GM19468 (cell line): ENCODE measurements around the gene PIK3R5.

Source experiments
- ATAC-seq: cut with Tn5 transposase; IDR thresholded peaks from one replicate; pipeline ENCODE4 v1.9.1; 2021; ENCODE audit warnings: mild to moderate bottlenecking, moderate library complexity, moderate number of reproducible peaks; ENCODE audit not compliant: unreplicated experiment; ENCODE audit errors: extremely low read depth

PIK3R5 gene

DNA sequence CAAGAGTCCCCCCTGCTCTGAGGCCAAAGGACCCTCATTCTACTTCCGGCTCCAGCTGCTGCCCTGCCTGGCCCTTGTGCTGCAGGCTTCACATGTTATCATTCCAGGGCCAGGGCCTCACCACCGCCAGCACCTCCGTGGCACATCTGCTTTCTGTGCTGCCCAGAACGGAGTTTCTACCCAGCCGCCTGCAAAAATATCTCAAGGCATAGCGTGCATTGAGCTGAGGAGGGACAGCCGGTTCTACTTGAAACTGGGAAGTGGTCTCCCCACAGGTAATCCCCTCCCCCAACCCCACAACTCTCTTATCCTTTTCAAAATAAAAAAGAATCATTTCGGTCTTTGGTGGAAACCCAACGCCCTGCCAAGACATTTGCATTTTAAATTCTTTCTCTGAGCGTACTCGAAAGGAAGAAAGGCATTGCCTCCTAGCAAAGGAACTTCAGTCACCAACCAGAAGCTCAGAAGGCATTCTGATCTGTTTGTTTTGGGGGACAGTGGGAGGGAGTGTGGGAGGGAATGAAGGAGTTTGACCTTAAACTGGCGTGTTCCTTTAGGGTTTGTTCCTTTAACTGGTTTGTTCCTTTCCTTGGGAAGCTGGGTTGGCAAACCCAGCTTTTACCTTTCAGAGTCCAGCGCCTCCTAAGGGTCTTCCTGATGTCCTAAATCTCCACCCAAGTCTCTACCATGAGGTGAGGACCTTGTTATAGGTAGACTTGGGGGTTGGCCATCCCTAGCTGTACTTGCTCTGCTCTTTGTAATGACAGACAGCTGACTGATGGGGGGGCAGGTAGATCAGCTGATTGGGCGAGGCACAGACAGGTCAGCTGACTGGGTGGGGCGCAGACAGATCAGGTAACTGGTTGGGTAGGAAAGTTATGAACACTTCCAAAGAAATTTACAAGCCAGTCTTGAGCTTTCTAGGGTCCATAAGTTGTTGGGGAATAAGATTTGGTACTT is 64.6 kb downstream of the PIK3R5 start:
- no peak for ATAC-seq

GRCh38 chr17:8900207-8900606 is 65.3 kb downstream of the PIK3R5 start:
- no peak for ATAC-seq

- no peak for ATAC-seq
These were observed 66.9 kb downstream of the PIK3R5 start for GRCh38 chr17:8898636-8899035.

- ATAC-seq = no peak
These were observed 67.4 kb downstream of the PIK3R5 start for GRCh38 chr17:8898126-8898525.

- ATAC-seq = no peak
These were observed 68.6 kb downstream of the PIK3R5 start for GRCh38 chr17:8896641-8897635.

DNA sequence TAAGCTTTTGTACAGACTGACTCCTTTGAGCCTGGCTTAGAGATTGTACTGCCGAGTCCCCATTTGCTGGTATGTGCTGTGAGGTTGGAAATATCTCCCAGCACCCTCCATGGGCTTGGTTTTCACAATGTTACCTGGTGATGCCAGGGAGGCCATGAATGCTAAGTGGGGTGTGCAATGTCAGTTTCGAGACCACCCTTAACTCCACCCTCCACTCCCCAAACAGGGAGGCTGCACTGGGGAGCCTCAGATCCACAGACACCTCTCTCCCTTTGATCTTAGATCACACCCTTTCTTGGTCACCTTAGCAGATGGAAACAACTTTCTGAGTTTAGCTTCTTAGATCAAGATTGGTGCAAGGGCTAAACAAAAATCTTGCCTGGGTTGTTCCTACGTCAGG is 69.4 kb downstream of the PIK3R5 start:
- no peak for ATAC-seq

DNA sequence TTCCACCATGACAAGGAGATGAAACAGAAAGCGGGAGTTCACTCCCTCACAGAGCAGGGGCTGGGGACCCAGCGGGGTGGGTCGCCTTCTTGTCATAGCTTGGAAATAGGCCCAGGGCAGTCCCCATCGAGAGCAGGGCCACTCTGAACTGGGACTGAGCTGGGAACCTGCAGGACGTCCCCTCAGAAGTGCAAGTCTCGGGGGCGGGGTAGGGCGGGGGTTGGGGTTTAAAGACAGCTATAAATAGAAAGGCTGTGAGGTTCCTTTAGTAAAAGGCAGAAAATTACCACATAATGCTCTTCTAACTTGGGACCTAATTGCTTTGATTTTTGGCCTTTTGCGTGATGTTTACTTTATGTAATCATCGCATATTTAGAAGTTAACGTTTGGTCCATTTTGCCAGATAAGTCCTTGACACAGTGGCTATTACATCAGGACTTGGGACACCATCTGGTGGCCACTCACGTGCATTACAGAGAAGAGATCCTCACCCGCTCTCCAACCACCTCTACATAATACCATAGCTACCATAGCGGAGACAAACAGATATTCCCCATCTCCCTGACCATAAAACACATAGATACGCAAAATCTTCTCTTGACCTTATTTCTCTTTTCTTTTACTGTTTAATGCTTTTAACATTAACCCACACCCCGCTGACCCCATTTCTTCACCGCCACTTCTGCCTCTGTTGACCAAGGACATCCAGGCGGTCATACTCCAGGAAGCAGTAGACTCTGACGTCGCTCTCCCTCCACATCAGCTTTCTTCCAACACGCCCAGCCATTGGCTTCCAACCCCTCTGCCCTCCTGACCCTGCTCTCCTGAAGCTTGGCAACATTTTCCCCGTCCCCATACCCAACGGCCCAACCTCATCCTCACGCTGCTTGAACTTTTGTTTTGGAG is 70.6 kb downstream of the PIK3R5 start:
- no peak for ATAC-seq

DNA sequence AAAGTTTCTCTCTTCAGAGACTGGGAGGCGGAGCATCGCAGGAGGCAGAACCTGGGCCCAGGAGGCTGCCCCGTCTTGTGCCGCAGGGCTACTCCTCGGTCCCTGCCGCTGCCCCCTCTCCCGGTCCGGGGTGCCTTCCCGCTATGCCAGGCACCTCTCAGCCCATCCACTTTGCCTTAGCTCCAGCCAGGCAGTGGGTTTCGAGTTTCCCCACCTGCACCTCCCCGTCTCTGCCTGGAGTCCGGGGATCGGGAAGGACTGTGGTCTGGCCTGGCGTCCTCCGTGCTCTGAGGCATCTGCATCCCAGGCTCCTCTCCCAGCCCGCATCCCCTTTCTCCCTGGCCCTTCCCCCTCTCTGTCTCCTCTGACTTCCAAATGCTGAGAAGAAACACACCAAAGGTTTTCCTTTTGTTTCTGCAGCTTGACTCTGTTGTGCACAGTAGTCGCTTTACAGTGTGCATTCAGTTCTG is 71.3 kb downstream of the PIK3R5 start:
- no peak for ATAC-seq

DNA sequence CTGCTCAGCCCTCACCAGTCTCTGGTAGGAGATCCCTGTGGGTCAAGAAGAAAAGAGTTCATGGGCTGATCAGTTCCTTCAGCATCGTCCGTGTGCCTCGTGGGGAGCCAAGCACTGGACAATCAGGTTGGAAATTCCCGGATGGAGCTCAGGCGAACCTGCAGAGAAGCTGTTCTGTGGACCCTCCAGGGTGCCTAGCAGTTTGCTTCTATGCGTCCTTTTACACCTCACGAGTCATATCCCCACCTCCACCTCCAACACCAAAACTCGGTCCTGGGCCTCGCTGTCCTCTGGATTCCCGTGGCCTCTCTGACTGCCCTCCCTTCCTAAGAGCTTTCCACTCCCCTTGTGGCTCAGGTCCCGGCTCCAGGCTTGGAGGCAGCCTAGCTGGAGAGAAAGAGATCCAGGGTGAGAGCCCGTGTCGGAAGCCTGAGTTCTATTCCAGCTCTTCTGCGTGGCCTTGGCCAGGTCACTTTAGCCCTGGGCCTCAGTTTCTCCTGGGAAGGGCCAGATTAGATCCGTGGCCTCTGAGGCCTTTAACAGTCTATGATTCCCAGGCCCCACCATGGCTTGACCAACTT is 71.8 kb downstream of the PIK3R5 start:
- ATAC-seq = no peak

- no peak for ATAC-seq
These were observed 72.4 kb downstream of the PIK3R5 start for GRCh38 chr17:8893059-8893458.

DNA sequence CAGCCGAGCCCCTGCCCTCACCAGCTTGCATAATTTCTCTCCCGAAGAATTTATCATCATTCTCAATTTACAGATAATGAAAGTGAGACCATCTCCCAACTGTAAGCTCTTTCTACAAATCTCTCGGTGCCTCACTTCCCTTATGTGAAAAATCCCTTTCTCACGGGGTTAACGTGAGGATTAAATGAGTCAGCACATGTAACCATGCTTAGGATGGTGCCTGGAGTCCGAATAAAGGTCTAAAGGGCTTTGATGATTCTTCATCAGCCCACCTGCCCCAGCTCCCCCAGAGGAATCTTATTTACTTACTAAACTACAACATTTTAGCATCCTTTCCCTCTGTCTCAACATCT is 73.2 kb downstream of the PIK3R5 start:
- ATAC-seq = no peak

DNA sequence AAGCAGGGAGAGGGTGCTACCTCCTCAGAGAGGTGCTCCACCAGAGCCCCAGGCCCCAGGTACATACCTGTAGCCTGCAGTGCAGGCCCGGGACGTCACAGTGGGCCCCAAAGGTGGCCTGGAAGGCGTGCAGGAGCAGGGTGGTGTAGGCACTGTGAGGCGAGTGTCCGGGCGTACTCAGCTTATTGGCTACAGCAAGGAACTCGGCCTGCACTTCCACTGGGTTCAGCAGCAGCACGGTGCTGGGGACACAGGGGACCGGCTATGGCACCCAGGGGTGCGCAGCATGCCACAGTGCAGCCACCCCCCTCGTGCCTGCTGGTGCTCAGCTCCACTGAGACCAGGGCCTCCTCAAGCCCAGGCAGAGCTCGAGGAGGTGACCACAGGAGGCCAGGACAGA is 74.8 kb downstream of the PIK3R5 start:
- no peak for ATAC-seq

DNA sequence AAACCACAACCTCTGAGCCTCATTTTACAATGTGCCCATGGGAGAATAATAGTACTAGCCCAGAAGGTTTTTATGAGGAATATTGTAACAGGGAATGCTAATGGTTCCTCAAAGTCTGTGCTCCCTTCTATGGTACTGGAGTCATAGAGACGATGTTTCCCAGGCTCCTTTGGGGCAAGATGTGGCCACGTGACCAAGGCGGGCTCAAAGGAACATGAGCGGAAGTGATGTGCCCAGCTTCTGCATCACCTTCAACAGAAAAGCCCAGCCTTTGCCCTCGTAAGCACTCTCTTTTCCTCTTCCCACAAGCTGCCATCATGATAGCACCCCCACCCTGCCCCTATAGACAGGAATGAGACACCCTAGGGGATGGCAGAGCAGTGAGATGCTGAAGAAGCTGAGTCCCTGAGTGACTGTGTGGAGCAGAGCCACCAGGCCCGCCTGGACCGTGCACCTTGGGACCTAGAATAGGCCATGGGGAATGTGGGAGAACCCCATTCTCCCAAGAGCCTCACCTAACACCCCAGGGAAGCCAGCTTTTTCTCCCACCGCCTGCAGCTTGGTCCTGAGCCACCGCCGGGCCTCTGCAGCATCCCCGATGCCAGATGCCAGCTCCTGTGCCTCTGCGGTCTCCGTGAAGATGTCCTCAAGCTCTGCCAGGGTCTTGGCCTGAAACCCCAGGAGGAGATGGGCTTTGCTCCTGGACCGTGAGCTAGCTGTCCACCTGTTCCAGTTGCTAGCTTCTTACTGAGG is 75.9 kb downstream of the PIK3R5 start:
- ATAC-seq = no peak

DNA sequence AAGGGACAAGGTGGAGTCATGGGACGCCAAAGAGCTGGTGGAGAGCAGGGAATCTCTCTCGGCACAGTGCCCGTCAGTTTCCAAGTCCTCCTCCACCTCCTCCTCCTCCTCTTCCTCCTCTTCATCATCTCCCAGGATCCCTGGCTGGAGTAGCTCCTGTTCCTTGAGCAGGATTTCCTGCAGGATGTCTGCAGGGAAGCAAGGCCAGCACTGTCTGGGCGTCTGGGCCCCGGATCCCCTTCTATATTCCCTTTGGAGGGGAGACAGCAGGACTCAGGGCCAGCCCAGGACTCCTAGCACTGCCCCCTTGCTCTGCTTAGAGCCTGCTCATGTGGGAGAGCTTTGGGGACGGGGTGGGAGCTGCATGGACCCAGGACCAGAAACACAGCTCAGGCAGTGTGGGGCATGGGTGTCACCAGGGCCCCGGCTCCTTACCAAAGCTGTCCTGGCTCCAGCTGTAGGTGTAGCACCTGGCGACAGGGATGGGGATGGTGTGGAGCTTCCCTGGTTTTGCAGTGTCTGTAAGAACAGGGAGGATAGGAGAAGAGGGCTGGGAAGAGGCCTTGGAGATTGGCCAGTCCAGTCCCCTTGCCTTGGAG is 76.7 kb downstream of the PIK3R5 start:
- no peak for ATAC-seq

DNA sequence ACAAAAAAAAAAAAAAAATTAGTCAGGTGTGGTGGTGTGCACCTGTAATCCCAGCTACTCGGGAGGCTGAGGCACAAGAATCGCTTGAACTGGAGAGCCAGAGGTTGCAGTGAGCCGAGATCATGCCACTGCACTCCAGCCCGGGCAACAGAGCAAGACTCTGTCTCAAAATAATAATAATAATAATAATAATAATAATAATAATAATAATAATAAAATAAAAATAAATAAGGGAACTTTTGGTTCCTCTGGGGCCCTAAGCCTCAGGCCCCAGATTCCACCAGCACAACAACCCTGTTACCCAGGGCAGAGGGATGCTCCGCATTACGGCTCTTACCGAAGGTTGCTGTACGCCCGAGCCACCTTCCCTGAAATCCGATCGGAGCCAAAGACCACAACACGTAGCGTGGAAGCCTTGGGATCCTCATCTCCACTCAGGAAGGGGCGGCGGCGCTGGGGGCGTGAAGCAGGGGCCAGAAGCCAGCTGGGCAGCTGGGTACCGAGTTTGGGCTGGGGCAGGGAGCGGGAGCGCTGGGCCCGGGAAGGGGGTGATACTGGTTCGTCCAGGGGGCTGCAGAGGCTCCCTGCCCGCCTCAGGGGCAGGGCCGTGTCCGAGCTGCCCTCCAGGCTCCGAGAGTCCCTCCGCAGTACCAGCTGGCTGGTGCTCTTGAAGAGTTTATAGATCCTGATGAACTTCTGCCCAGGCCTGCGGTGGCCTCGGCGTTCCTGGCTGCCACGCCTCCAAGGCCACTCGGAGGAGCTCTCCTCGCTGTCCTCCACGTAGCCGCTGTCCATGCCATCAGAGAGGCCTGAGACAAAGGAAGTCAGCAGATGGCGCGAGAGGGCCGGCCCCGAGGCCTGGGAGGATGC is 77.4 kb downstream of the PIK3R5 start:
- ATAC-seq = no peak

DNA sequence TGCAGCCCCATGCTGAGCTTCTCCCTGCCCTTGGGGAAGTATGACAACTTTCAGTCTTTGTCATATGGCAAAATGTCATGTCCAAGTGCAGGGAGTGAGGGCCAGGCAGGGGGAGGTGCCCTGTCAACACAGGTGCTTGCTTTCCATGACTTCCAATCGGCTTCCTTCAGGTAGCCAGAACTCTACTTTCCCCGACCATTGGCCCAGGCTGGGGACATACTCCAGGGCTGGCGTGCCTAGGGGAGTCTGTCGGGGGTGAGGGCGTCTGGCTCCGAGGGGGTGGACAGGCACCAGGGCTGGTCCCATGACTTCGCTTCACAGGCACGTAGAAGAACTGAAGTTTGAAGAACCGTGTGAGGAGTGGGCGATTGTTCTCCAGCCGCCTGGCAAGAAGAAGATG is 78.2 kb downstream of the PIK3R5 start:
- no peak for ATAC-seq

DNA sequence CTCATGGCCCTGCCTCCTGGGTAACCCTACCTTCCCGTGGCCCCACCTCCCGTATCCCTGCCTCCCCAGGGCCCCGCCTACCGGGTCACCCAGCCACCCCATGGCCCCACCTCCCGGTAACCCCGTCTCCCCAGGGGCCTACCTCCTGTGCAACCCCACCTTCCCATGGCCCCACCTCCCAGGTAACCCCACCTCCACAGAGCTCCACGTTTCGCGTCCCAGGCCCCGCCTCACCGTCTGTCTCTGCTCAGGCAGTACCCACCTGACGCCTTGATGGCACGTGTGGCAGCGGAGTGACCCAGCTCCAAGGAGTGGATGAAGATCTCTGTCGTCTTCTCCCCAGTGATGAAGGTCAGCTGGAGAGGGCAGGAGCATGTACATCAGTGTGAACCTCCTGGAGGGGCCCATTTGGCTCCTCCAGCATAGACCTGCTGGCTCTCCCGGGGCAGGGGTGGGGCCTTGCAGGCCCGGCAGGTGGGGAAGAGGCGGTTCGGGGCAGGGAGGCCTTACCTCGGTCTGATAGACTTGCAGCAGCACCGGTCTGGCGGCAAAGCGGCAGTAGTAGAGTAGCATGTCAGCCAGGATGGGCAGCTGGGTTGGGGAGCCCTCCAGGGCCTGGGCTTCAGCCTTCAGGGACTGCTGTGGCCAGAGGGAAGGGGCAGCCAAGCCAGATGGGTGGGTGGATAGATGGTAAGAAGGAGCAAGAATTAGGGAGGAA is 79.4 kb downstream of the PIK3R5 start:
- no peak for ATAC-seq
